Activated CD8-positive, alpha-beta memory T cell treated with anti-CD3 and anti-CD28 coated beads for 36 hours (primary cell): Measurements from ENCODE around the gene FECH. TPM values are rescaled to one million over a fixed set of nuclear protein-coding genes. Genes with fewer than 3 reads are reported as not detected.
"Not testable (repeated sequence)": the region's sequence is repeated elsewhere in the genome, so short reads cannot be mapped to it uniquely, and the experiment has no call there.

Experiments used
- CTCF ChIA-PET: fragments of 350-600 bp; sonication (Branson Sonifier 250); formaldehyde crosslinking; loops from one replicate; lab custom pipeline; 2021; ENCODE audit warnings: antibody characterized with exemption; lab: Charles Lee
- POLR2A ChIA-PET: fragments of 350-600 bp; sonication (Branson Sonifier 250); formaldehyde crosslinking; loops from one replicate; lab custom pipeline; 2021; ENCODE audit warnings: antibody characterized with exemption; lab: Charles Lee
- total RNA-seq, 2 experiments: library from RNA; stranded (reverse); gene quantifications; one replicate each; pipeline ENCODE4 v1.2.3, GENCODE V29; 2021

Gene FECH
- total RNA-seq, 2 experiments from 2014 or later = 29.5 to 31.8 TPM

GRCh38 chr18:57539702-57540101 is 46.8 kb downstream of the FECH start:
- ChIA-PET POLR2A (no interaction called here), CTCF (no interaction called here)

DNA sequence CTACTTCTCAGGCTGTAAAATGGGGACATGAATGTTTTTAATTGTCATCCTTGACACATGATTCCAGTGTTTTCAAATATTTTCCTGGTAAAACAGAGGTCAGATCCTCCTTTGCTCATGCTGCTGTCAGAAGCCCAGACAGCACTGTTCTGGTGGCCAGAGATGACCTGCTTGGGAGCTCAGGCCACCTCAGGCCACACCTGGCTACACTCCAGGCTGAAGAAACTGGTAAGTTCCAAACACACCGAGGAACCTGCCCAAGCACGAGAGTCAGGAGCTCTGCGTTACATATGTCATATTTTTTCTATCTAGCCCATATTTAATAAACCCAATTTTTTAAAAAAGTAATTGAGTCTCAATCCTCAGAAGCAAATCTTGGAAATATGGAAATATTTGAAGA is 47.9 kb downstream of the FECH start:
- POLR2A ChIA-PET = no interaction called here
- CTCF ChIA-PET = no interaction called here

DNA sequence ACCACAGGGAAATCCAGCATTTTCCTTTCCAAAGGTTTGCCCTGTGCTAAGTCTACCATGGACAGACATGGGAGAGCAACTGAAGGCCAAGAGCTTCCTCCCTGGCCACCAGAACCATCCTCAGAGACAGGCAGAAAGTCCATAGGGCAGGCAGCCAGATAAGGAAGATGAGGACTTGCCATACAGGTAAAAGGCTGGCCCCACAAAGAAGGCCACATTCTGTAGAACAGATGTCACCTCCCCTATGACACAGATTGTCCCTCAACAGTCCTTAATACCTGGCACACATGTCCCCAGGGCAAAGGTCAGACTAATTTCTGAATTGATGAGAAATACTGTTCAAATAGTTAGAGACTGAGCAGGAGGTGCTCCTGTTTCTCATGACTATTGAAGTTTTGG is 52.0 kb downstream of the FECH start:
- CTCF ChIA-PET = interaction anchor here (0.5 kb wide), 1 partner anchor 292 kb away, joined by 3 read pairs; no protein-coding TSS in a partner anchor
- POLR2A ChIA-PET = no interaction called here

GRCh38 chr18:57533868-57534510 is 52.5 kb downstream of the FECH start:
- POLR2A ChIA-PET = no interaction called here

DNA sequence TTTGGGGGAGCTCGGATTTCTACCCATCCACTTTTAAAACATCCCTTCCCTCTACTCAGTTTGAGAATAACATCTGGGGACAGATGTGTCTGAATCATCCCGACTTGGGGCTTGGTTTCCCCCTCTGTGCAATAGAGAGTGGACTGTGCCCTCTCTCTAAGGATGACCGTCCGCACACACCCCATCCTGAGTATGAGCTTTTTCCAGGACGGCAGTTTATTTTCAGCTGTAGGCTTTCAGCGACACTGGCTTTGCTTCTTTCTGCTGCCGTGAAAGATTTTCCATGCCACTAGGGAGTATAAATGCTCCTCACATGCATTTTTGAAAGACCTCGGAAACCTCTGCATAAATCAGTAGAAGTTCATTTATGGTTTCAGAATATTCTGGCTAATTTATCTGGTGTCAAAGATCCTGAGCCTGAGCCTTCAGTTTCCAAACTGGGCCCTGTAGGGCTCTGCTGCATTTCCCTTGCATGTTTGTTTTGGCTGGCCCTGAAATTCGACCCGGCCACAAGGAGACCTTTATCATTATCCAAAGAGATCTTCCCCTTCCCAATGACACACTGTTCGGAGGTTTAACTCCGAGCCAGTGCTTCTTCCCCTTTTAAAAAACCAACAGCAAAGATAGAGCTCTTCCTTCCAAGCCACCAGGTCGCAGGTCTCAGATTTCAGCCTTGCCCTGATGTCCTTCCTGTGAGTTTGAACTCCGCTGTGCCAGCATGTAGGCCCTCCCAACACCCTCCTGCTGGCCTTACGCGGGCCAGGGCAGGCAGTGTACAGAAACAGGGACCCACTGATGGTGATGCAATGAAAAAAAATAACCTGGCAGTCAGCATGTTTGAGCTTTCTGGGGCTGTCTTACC is 53.3 kb downstream of the FECH start:
- POLR2A ChIA-PET = no interaction called here
- CTCF ChIA-PET = interaction anchor here (1.1 kb wide), 1 partner anchor 25 kb away, joined by 3 read pairs; no protein-coding TSS in a partner anchor

More at GRCh38 chr18:57533868-57534510, 52.5 kb downstream of the FECH start:
- CTCF ChIA-PET = no interaction called here

DNA sequence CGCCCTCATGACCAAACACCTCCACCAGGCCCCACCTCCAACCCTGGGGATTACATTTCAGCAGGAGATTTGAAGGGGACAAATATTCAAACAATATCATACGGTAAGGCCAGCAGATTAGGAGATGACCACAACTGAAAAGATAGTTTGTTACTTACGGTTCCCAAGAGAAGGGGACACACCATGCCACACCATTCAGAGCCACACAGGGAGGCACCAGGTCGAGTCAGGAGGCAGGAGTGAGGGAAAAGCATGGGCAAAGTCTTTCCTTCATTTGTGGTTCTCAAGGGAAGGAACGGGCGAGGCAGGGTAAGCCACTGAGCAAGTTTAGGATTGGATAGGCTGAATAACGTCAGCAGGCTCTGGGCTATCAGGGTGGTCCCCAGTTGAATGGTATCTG is 57.4 kb downstream of the FECH start:
- CTCF ChIA-PET = no interaction called here
- POLR2A ChIA-PET = no interaction called here

- POLR2A ChIA-PET = interaction anchor here (0.6 kb wide), 1 partner anchor 21 kb away, joined by 15 read pairs; no protein-coding TSS in a partner anchor
- CTCF ChIA-PET = no interaction called here
These were observed 58.8 kb downstream of the FECH start for GRCh38 chr18:57527556-57528229.

- ChIA-PET CTCF (no interaction called here), POLR2A (no interaction called here)
These were observed 63.1 kb downstream of the FECH start for GRCh38 chr18:57523171-57523956.

DNA sequence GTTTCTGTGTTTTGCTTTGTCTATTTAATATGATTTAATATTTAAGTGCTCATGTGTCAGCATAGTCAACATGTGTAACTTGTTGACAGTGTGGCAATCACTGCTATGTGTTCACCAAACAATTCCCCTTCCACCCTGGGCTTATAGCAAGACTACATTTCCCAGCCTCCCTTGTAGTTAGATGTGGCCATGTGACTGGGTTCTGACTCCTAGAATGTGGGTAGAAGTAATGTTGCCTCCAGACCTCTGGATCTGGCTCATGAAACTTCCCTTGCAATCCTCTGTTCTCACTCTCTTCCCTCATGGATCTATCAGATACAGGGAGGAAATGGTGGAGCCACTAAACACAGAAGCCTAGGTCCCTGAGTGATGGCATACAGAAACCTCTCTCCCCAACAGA is 64.2 kb downstream of the FECH start:
- POLR2A ChIA-PET = not testable (repeated sequence)

DNA sequence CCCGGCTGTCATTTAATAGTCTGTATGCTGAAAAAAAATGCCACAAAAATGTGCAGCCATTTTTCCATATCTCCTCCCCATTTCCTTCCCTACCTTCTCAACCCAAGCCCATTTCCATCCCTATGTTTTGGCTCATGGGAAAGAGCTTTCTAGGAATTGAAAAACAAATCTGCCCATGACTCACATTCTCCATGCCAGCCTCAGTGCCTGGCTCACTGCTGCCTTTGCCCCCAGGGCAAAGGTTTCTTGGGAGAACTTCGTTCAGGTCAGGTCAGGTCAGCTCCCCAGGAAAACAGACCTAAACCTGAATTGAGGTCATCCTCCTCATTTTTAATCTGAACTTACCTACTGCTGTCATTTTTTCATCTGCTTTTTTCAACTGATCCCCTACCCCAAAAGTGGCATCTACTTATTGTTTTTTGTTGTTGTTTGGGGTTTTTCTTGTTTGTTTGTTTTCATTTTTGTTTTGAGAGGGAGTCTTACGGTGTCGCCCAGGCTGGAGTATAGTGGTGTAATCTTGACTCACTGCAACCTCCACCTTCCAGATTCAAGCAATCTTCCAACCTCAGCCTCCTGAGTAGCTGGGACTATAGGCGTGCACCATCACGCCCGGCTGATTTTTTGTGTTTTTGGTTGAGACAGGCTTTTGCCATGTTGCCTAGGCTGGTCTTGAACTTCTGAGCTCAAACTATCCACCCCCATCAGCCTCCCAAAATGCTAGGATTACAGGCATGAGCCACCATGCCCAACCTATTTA is 66.7 kb downstream of the FECH start:
- CTCF ChIA-PET = no interaction called here

More for the DNA sequence above, 64.2 kb downstream of the FECH start:
- CTCF ChIA-PET = not testable (repeated sequence)

GRCh38 chr18:57518533-57518932 is 68.0 kb downstream of the FECH start:
- ChIA-PET POLR2A (interaction anchor here (0.6 kb wide), 1 partner anchor 84 kb away, joined by 3 read pairs; no protein-coding TSS in a partner anchor), CTCF (no interaction called here)

More for the DNA sequence above, 66.7 kb downstream of the FECH start:
- POLR2A ChIA-PET = no interaction called here

GRCh38 chr18:57516056-57516455 is 70.4 kb downstream of the FECH start:
- ChIA-PET POLR2A (no interaction called here), CTCF (no interaction called here)

DNA sequence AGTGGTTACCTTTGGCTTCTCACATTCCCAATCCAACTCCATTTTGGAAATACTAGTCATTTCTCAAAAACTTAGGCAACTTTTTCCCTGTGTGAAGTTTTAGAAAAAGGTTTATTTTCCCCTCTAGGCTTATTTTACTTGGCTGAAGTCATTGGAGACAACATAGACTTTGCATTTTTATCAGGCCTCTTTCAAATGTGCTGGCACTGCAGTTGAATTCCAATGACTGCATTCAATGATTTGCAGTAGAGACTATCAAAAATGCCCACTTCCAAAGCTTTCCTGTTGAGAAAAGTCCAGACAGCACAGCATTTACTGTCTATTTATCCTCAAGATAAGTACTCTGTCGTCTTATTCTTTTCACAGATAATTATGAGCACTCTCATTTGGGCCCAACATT is 81.3 kb downstream of the FECH start:
- ChIA-PET POLR2A (no interaction called here), CTCF (no interaction called here)

DNA sequence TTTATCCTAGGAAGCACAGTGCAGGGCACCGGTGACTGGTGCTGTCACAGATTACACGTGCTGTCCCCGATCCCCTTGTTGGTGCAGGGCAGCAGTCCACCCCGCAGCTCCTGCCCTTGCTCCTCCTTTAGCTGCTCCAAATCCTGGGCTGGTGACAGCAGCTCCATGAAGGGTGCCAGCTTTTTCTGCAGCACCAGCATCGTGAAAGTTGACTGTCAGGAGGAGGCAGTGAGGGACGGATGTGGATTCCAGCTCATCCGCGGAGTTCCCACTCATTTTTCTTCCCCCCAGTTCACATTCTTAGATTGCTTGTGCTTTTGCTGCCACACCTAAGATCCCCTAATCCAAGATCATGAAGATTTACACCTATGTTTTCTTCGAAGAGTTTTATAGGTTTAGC is 83.9 kb downstream of the FECH start:
- ChIA-PET CTCF (interaction anchor here (0.7 kb wide), 1 partner anchor 1824 kb away, joined by 3 read pairs; no protein-coding TSS in a partner anchor), POLR2A (no interaction called here)

DNA sequence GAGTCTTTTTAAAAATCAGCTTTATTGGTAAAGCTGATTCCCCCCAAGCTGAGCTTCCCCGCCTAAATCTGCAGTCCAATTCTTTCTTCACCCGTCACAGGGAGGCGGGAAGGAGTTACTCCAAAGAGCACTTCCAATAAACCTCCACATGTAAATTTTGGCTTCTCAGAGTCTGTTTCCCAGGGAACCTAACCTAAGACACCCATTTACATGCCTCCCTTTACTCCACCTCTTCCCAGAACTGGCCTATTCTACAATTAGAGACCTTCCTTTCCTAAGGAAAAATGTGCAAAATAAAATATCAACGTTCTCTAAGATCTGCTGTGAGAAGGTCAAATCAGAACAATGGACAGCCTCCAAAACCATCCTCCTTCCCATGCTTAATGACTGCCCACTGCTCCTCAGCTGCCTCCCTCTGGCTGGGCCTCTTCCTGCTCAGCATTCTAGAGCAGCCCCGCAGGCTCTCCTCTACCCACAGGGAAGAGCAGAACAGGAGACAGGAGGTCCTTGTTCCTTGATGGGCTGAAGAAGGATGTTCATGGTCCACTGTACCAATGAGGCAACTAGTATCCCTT is 87.7 kb downstream of the FECH start:
- CTCF ChIA-PET = no interaction called here

More for the DNA sequence above, 87.7 kb downstream of the FECH start:
- POLR2A ChIA-PET = no interaction called here
